ENCODE measurements around the gene CXCL10.
"Not testable (repeated sequence)": the region's sequence is repeated elsewhere in the genome, so short reads cannot be mapped to it uniquely, and the experiment has no call there.

CXCL10 gene

GRCh38 chr4:76023389-76023788, at the start of gene CXCL10:
CXCL10 (minus strand) TSS chr4:76023497; CDS start chr4:76023431, 66 bp downstream.
- peak; percentile 25 to 57 for ATAC-seq

GRCh38 chr4:76072760-76073159, 49.5 kb upstream of the CXCL10 start:
- no peak for ATAC-seq

GRCh38 chr4:76067652-76068286, 44.5 kb upstream of the CXCL10 start:
- ATAC-seq: peak; percentile 71 to 78

GRCh38 chr4:76066546-76066945, 43.2 kb upstream of the CXCL10 start:
- ATAC-seq: no peak

GRCh38 chr4:76061982-76062381, 38.7 kb upstream of the CXCL10 start:
- ATAC-seq: no peak

GRCh38 chr4:76061421-76061820, 38.1 kb upstream of the CXCL10 start:
- no peak for ATAC-seq

- ATAC-seq: no peak
These were observed 37.2 kb upstream of the CXCL10 start for GRCh38 chr4:76060506-76060905.

- peak in 1 of 2 donors; percentile 34 for ATAC-seq
These were observed 36.5 kb upstream of the CXCL10 start for GRCh38 chr4:76059750-76060149.

GRCh38 chr4:76058888-76059426, 35.7 kb upstream of the CXCL10 start:
- no peak for ATAC-seq

GRCh38 chr4:76058302-76058701, 35.0 kb upstream of the CXCL10 start:
- ATAC-seq: peak; percentile 73 to 75

GRCh38 chr4:76055421-76055820, 32.1 kb upstream of the CXCL10 start:
- ATAC-seq: no peak

- ATAC-seq: peak; percentile 72 to 82
These were observed 31.7 kb upstream of the CXCL10 start for GRCh38 chr4:76055016-76055415.

- ATAC-seq: no peak
These were observed 30.4 kb upstream of the CXCL10 start for GRCh38 chr4:76053730-76054129.

GRCh38 chr4:76050560-76051050, 27.3 kb upstream of the CXCL10 start:
- not testable (repeated sequence) for ATAC-seq

GRCh38 chr4:76049860-76050416, 26.6 kb upstream of the CXCL10 start:
- ATAC-seq: not testable (repeated sequence)

GRCh38 chr4:76044686-76045085, 21.4 kb upstream of the CXCL10 start:
- not testable (repeated sequence) for ATAC-seq

- not testable (repeated sequence) for ATAC-seq
These were observed 20.0 kb upstream of the CXCL10 start for GRCh38 chr4:76043306-76043705.

GRCh38 chr4:76042241-76042998, 19.1 kb upstream of the CXCL10 start:
- ATAC-seq: peak; percentile 55 to 76

- ATAC-seq: no peak
These were observed 13.6 kb upstream of the CXCL10 start for GRCh38 chr4:76036855-76037254.

- no peak for ATAC-seq
These were observed 12.6 kb upstream of the CXCL10 start, which contains the start of gene CXCL11 for GRCh38 chr4:76035799-76036380. CXCL11 (minus strand) TSS chr4:76036070; CDS start chr4:76035987, 83 bp downstream.

- ATAC-seq: no peak
These were observed 11.8 kb upstream of the CXCL10 start for GRCh38 chr4:76035141-76035540.

GRCh38 chr4:76029300-76029699, 6.0 kb upstream of the CXCL10 start:
- no peak for ATAC-seq

- peak in 1 of 2 donors; percentile 33 for ATAC-seq
These were observed 5.1 kb upstream of the CXCL10 start for GRCh38 chr4:76028350-76028765.

Measured in activated CD4-positive, CD25-positive, alpha-beta regulatory T cell treated with anti-CD3 and anti-CD28 coated beads, Interleukin-2, amount 50 U/mL, for 24 hours (primary cell).